ENCODE data around the gene ABCB8. TPM values are rescaled to one million over a fixed set of nuclear protein-coding genes. Genes with fewer than 3 reads are reported as not detected.

The ABCB8 gene
- total RNA-seq, 4 donors from 2014 or later = 25.5 to 39.4 (median 31.6) TPM

- no peak for TF ChIP-seq CTCF (IDR thresholded peaks at IDR 0.05)
- ATAC-seq (ENCODE audit: low FRiP score) = no peak
- no peak for DNase-seq (ENCODE audit: low spot score)
These were observed 41.8 kb downstream of the ABCB8 start for GRCh38 chr7:151069841-151070573.

GRCh38 chr7:151070574-151070960 lies 42.3 kb downstream of the ABCB8 start:
- DNase-seq (ENCODE audit: low spot score) = no peak
- no peak for ATAC-seq (ENCODE audit: low FRiP score)
- TF ChIP-seq CTCF (IDR thresholded peaks at IDR 0.05) = no peak

- no peak for DNase-seq (ENCODE audit: low spot score)
- no peak for ATAC-seq (ENCODE audit: low FRiP score)
- no peak for TF ChIP-seq CTCF (IDR thresholded peaks at IDR 0.05)
These were observed 43.0 kb downstream of the ABCB8 start for GRCh38 chr7:151071032-151071866.

GRCh38 chr7:151073990-151074389 lies 45.7 kb downstream of the ABCB8 start:
- ATAC-seq (ENCODE audit: low FRiP score) (no peak), DNase-seq (ENCODE audit: low spot score) (no peak)
- no peak for TF ChIP-seq CTCF (IDR thresholded peaks at IDR 0.05)

- DNase-seq (ENCODE audit: low spot score) (no peak), ATAC-seq (ENCODE audit: low FRiP score) (no peak)
- no peak for TF ChIP-seq CTCF (IDR thresholded peaks at IDR 0.05)
These were observed 46.8 kb downstream of the ABCB8 start for GRCh38 chr7:151074817-151075661.

- ATAC-seq (ENCODE audit: low FRiP score) = no peak
- no peak for DNase-seq (ENCODE audit: low spot score)
- no peak for TF ChIP-seq CTCF (IDR thresholded peaks at IDR 0.05)
These were observed 47.4 kb downstream of the ABCB8 start for GRCh38 chr7:151075662-151075971.
